Hepatocyte (in vitro differentiated cells): ENCODE results near the gene GLT8D1. TPM values are rescaled to one million over a fixed set of nuclear protein-coding genes. Genes with fewer than 3 reads are reported as not detected.

Experiments
- DNase-seq: peaks from one replicate; pipeline ENCODE4 v3.0.0-alpha.2; 2016; ENCODE audit warnings: low spot score
- H2AFZ ChIP-seq: fragments of 200-600 bp; sonication (generic); 2 replicates; pipeline ENCODE4 v1.6.0; 2016; ENCODE audit warnings: antibody characterized with exemption, mild to moderate bottlenecking
- H3K27ac ChIP-seq: fragments of 200-600 bp; sonication (generic); 2 replicates; pipeline ENCODE4 v1.5.1; 2016; ENCODE audit warnings: mild to moderate bottlenecking
- H3K27me3 ChIP-seq: fragments of 200-600 bp; sonication (generic); 2 replicates; pipeline ENCODE4 v1.6.1; 2016
- H3K36me3 ChIP-seq: fragments of 200-600 bp; sonication (generic); replicated peaks from 2 replicates; pipeline ENCODE4 v1.5.1; 2016; ENCODE audit warnings: low read depth; ENCODE audit not compliant: insufficient read depth
- H3K4me1 ChIP-seq: fragments of 200-600 bp; sonication (generic); 2 replicates; pipeline ENCODE4 v1.5.1; 2016; ENCODE audit warnings: mild to moderate bottlenecking, moderate library complexity; ENCODE audit not compliant: insufficient read depth
- H3K4me2 ChIP-seq: fragments of 200-600 bp; sonication (generic); 2 replicates; pipeline ENCODE4 v1.6.0; 2016
- H3K4me3 ChIP-seq: fragments of 200-600 bp; sonication (generic); 2 replicates; pipeline ENCODE4 v1.5.1; 2016; ENCODE audit warnings: mild to moderate bottlenecking
- H3K79me2 ChIP-seq: fragments of 200-600 bp; sonication (generic); 2 replicates; pipeline ENCODE4 v1.6.0; 2017; ENCODE audit warnings: mild to moderate bottlenecking
- H3K9me2 ChIP-seq: fragments of 200-600 bp; sonication (generic); replicated peaks from 2 replicates; pipeline ENCODE4 v1.6.0; 2017; ENCODE audit warnings: mild to moderate bottlenecking; ENCODE audit not compliant: insufficient read depth
- H3K9me3 ChIP-seq: fragments of 200-600 bp; sonication (generic); 2 replicates; pipeline ENCODE4 v1.5.1; 2016; ENCODE audit warnings: low read depth, mild to moderate bottlenecking
- H4K20me1 ChIP-seq: fragments of 200-600 bp; sonication (generic); 2 replicates; pipeline ENCODE4 v1.6.0; 2016; ENCODE audit warnings: mild to moderate bottlenecking; ENCODE audit not compliant: insufficient read depth, poor library complexity, severe bottlenecking
- CTCF ChIP-seq: fragments of 200-600 bp; sonication (generic); IDR thresholded peaks from 2 replicates; pipeline ENCODE4 v1.5.1; 2016; ENCODE audit warnings: antibody characterized with exemption, mild to moderate bottlenecking; ENCODE audit not compliant: poor library complexity
- EZH2 ChIP-seq: fragments of 200-600 bp; sonication (generic); IDR thresholded peaks from 2 replicates; pipeline ENCODE4 v1.6.1; 2016; ENCODE audit warnings: antibody characterized with exemption, mild to moderate bottlenecking, borderline replicate concordance
- EZH2phosphoT487 ChIP-seq: fragments of 200-600 bp; sonication (generic); IDR thresholded peaks from one replicate; pipeline ENCODE4 v1.6.1; 2018; ENCODE audit warnings: antibody characterized with exemption, mild to moderate bottlenecking, low read depth, moderate library complexity; ENCODE audit not compliant: unreplicated experiment, severe bottlenecking
- WGBS: methylation state at CpG from one replicate; pipeline ENCODE4 v1.1.6; 2016; ENCODE audit warnings: low lambda C conversion rate; ENCODE audit errors: missing lambda C conversion rate; 5-methylcytosine and 5-hydroxymethylcytosine counted together
- polyA plus RNA-seq: library from polyadenylated mRNA; unstranded; fragments of >200 nt; fragmentation: Nextera tagmentation; extraction: Ambion mirVana; gene quantifications from 2 replicates; pipeline ENCODE4 v1.2.1, GENCODE V29; 2016
- total RNA-seq: library from RNA; depleted of rRNA; stranded (reverse); fragments of >200 nt; gene quantifications from 2 replicates; pipeline ENCODE4 v1.2.3, GENCODE V29; 2014

The GLT8D1 gene
- total and polyA plus RNA-seq, 2 experiments from 2014 or later, result 79.9 to 97.9 TPM

DNA sequence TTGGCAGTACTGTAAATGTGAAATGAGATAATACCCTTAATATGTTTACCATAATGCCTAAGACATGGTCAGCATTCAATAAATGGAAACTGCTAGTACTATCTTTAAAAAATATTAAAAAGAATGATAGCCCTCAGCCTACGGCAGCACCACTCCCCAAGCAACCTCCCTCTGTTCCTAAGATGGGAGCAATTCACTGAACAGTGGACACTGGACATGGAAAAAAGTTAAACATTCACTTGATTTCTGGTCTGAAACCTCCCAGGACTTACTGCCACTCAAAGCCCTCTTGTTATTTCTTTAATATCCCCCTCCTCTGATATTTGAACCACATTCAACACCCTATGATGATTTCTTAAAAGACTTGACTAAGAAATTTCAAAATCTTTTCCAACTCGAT is 38.1 kb upstream of the GLT8D1 start:
- no peak overlapping the region for H2AFZ ChIP-seq
- H3K4me3 ChIP-seq, result no peak overlapping the region
- no peak overlapping the region for H3K4me2 ChIP-seq
- 86% methylated on average over 2 of the region's 2 CpGs for WGBS
- H3K36me3 ChIP-seq, result no peaks in the 10 kb centered on the region
- no peak for DNase-seq
- H3K9me2 ChIP-seq, result no peaks in the 10 kb centered on the region
- TF ChIP-seq CTCF (no peak), EZH2phosphoT487 (no peak), EZH2 (no peak)
- no peaks in the 10 kb centered on the region for H3K79me2 ChIP-seq
- H4K20me1 ChIP-seq, result no peaks in the 10 kb centered on the region
- no peaks in the 10 kb centered on the region for H3K27me3 ChIP-seq
- no peaks in the 10 kb centered on the region for H3K9me3 ChIP-seq
- H3K27ac ChIP-seq, result no peak overlapping the region
- H3K4me1 ChIP-seq, result peaks cover 4% of the 10 kb centered on the region

DNA sequence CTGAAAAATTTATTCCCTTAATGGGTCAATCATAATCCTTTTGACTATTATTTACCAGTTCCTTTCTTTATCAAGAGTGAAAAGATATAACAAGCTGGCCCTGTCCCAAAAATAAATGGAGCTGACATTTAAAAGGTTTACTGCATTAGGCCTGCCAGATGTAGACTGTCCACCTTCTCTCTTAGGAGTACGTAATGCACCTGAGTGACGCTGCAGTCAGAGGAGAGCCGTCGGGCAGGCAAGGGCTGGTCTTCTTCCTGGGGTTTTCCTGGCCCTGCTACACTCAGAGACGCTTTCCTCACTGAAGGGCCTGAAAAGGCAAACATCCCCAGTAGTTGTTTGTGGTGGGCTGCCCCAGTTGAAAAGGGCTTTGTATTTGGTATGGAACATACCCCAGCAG is 37.6 kb upstream of the GLT8D1 start:
- Histone ChIP-seq H2AFZ (no peak overlapping the region), H3K9me2 (no peaks in the 10 kb centered on the region), H3K79me2 (no peaks in the 10 kb centered on the region), H3K36me3 (no peaks in the 10 kb centered on the region), H4K20me1 (no peaks in the 10 kb centered on the region), H3K4me2 (no peak overlapping the region), H3K4me3 (no peak overlapping the region), H3K9me3 (no peaks in the 10 kb centered on the region), H3K27me3 (no peaks in the 10 kb centered on the region), H3K4me1 (peaks cover 4% of the 10 kb centered on the region), H3K27ac (no peak overlapping the region)
- 87% methylated on average over 5 of the region's 5 CpGs for WGBS
- no peak for TF ChIP-seq EZH2
- TF ChIP-seq EZH2phosphoT487, result no peak
- TF ChIP-seq CTCF, result no peak
- DNase-seq, result no peak

GRCh38 chr3:52742418-52743041 is 36.9 kb upstream of the GLT8D1 start:
- Histone ChIP-seq H2AFZ (no peak overlapping the region), H3K9me2 (no peaks in the 10 kb centered on the region), H3K4me3 (no peak overlapping the region), H3K27ac (no peak overlapping the region), H3K4me2 (no peak overlapping the region), H3K4me1 (peaks cover 4% of the 10 kb centered on the region), H3K27me3 (no peaks in the 10 kb centered on the region), H3K36me3 (no peaks in the 10 kb centered on the region), H3K9me3 (no peaks in the 10 kb centered on the region), H4K20me1 (no peaks in the 10 kb centered on the region), H3K79me2 (no peaks in the 10 kb centered on the region)
- peak; percentile 36 for DNase-seq
- 89% methylated on average over 3 of the region's 3 CpGs for WGBS
- TF ChIP-seq EZH2 (no peak), EZH2phosphoT487 (no peak), CTCF (peak; percentile 66)
